Measurements from ENCODE around the gene SNX5.

The SNX5 gene

GRCh38 chr20:17939622-17940223 is 28.9 kb downstream of the SNX5 start:
- DNase-seq = no peak

DNA sequence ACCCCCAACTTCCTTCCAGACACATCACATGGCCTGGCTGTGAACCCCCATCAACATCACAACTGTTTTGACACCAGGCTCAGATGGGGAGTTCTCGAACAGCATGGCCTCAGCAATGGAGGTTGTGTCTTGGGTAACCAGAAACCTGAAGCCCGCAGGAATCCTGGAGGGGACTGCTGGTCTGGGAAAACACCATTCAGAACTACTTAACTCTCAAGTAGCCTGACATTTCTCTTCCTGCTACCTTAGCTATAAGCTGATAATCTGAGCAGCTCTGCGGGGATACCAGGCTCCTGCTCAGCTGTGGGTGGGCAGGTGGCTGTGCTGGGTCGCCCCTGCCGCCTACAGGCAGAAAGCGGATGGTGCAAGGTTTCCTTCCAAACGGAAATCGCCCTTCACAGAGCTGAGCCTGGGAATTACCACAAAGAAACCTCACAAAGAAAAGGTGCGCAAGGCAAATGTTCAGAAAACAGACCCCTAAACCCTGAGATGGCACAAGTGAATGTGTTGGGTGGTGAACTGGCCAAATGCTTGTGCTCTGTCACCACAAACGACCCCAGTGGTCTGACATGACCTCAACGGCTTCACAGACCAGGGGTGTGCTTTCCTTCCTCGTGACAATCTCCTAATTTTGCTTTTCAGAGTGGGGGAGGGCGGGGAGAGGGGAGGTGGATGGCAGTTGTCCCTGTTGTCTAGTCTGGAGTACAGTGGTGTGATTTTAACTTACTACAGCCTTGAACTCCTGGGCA is 29.5 kb downstream of the SNX5 start:
- DNase-seq = no peak

- no peak for DNase-seq
Observed at GRCh38 chr20:17936761-17937732, 31.5 kb downstream of the SNX5 start.

DNA sequence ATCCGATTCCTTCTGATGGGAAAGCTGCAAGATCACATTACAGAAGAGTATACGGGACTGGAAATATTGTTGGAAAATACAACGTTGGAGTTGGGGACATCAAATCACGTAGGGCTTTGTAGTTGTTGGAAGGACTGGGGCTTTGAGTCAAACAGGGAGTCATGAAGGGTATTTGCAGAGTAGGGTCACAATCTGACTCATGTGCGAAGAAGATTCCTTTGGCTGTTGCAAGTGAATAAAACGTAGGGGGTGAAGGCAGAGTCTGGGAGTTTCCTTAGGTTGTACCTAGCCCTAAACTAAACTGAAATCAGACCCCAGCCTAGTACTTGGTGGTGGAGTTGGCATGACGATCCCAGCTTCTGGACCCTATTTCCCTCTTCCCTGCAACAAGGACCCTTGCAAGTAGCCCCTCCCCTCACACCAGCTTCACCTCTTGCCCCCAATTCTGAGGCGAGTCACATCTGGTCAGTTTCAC is 32.3 kb downstream of the SNX5 start:
- no peak for DNase-seq

GRCh38 chr20:17935761-17936160 is 32.8 kb downstream of the SNX5 start:
- DNase-seq = no peak

GRCh38 chr20:17935186-17935585 is 33.4 kb downstream of the SNX5 start:
- no peak for DNase-seq

- no peak for DNase-seq
Observed at GRCh38 chr20:17934141-17934862, 34.3 kb downstream of the SNX5 start.

DNA sequence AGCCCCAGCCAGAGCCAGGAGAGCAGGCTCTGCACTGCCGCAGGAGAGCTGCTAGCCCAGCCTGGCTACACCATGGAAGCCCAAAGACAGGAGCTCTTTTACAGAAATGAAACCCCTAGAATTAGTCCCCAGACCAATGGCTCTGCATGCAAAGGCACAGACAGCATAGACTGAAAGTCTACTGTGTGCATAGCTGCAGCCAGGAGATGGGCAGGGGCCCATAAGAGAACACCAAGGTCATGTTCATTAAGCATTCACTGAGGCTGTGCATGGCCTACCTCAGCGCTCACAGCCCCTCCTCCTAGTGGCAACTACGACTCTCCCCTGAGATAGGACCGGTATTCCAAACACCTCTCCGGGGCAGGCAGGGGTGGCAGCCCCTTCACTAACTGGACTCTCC is 34.9 kb downstream of the SNX5 start:
- no peak for DNase-seq

DNA sequence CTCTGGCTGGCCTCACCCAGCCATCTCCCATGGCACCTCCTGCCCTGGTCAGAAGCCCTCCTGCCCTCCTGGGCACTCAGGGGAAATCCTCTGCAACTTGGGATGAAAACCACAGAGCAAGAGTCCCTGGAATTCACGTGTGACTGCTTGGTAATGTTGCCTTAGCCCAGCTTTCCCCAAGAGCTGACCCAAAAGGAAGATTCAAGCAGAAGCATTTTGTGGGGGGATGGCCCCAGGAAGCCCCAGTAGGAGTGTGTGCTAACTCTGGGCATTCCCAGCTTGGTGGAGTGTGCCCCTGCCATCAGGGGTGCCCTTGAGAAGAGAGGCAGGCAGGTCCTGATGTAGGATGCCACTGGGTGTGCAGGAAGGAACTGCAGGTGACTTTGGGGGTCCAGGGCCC is 35.5 kb downstream of the SNX5 start:
- DNase-seq = no peak

GRCh38 chr20:17932396-17932795 is 36.2 kb downstream of the SNX5 start:
- no peak for DNase-seq

- DNase-seq = no peak
Observed at GRCh38 chr20:17931513-17931912, 37.1 kb downstream of the SNX5 start.

DNA sequence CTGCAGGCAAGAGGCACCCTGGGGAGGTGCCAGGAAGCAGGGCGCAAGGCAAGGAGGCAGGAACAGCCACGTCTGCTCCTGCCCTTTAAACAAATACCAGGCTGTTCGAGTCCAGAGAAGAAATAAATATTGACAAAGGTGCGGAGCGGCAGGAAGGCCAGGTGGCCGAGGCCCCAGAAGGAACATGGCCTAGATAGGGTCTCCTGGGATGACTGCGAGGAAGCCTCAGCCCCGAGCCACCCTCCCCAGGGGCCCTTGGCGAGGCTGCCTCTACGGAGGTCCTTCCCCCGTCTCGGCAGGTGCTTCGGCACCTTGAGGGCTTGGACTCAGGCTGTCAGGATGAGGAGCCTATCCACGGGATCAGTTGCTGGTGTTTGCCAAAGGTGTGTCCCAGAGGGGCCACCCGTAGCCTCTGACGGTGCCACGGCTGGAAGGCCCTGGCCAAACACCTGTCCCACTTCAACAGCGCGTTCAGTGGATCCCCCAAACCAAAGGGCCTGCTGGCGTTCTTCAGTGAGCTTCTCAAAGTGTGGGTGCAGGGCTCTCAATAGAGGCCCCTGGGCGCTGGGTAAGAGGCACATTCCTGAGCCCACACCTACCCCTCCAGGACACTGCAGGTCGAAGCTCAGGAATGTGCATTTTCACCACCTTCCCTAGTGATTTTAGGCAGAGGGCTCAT is 39.8 kb downstream of the SNX5 start:
- no peak for DNase-seq

DNA sequence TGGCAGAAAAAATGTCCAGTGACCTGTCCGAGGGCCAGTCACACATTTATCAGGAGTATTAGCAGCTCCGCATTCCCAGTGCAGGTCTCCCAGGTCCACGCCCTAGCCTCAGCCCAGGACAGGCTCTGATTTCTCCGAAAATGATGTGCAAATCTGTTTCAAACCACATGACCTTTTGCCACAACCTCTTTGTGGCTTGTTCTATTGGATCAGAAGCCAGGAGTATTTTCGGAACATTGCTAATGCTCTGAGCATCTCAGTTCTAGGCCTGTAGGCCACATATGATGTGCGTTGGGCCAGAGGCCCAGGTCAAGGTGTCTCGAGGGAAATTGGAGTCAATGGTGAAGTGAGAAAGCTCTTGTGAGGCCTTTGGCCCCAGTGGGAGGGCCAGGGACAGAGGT is 40.4 kb downstream of the SNX5 start:
- no peak for DNase-seq

DNA sequence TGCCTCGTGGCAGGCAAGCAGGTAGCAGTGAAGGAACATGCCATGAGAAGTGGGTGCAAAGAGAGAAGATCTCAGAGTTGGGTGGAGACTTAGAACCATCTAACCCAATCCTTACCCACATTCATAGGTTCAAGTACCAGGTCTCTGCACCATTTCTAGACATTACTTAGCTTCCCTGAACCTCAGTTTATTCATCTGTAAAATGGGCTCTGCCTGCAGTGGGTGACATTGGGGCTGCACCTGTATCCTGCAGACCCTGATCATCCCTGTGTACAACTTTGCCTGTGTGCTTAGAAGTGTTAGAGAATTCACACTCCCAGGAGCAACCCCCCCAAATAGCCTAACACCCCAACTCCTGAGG is 42.7 kb downstream of the SNX5 start:
- no peak for DNase-seq

GRCh38 chr20:17925141-17925939 is 43.3 kb downstream of the SNX5 start:
- DNase-seq = no peak

- no peak for DNase-seq
Observed at GRCh38 chr20:17921774-17922173, 46.8 kb downstream of the SNX5 start.

DNA sequence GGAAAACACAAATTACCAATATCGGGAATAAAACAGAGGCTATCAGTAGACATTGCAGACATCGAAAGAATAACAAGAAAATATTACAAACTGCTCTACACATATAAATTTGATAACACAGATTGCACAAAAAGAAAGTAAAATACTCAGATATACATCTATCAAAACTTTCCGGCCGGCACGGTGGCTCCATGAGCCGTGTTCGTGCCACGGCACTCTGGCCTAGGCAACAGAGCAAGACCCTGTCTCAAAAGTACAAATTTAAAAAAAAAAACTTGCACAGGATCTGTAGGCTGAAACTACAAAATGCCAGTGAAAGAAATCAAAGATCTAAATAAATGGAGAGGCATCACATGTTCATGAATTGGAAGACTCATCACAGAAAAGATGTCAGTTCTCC is 49.4 kb downstream of the SNX5 start:
- no peak for DNase-seq

GRCh38 chr20:17917832-17918618 is 50.6 kb downstream of the SNX5 start:
- no peak for DNase-seq

- DNase-seq = no peak
Observed at GRCh38 chr20:17916433-17916891, 52.1 kb downstream of the SNX5 start.

DNA sequence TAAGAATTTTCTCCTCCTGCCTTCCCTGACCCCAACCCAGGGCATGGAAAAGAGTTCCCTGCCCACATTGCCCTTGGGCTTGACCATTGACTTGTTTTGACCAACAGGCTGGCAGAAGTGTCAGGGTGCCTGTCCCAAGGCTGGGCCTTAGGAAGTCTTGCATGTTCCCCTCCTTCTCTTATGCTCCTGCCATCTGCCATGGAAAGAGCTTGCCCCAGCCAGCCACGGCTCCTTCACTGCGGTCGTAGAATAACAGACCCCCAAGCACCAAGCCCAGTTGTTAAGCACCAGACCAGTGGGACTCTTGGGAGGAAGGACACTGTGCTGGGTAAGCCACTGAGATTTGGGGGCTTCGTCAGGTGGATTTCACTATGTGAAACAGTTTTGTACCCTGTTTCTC is 53.6 kb downstream of the SNX5 start:
- no peak for DNase-seq

DNA sequence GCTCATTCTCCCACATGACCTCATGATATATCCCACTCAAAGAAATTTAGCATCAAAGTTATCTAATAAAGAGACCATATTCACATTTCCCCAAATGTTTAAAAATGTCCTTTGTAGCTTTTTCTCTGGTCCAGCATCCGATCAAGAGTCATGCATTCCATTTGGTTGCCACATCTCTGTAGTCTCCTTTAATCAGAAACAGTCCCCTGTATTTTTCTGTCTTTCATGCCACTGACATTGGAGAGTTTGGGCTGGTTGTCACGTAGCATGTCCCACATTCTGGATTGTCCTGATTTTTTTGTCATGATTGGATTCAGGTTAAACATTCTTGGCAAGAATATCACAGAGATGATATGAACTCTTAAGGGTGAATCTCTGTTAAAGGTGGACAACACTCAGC is 55.7 kb downstream of the SNX5 start:
- no peak for DNase-seq

All from SIG-M5 (cell line).